Measurements from ENCODE around the gene ZBP1.

The ZBP1 gene

DNA sequence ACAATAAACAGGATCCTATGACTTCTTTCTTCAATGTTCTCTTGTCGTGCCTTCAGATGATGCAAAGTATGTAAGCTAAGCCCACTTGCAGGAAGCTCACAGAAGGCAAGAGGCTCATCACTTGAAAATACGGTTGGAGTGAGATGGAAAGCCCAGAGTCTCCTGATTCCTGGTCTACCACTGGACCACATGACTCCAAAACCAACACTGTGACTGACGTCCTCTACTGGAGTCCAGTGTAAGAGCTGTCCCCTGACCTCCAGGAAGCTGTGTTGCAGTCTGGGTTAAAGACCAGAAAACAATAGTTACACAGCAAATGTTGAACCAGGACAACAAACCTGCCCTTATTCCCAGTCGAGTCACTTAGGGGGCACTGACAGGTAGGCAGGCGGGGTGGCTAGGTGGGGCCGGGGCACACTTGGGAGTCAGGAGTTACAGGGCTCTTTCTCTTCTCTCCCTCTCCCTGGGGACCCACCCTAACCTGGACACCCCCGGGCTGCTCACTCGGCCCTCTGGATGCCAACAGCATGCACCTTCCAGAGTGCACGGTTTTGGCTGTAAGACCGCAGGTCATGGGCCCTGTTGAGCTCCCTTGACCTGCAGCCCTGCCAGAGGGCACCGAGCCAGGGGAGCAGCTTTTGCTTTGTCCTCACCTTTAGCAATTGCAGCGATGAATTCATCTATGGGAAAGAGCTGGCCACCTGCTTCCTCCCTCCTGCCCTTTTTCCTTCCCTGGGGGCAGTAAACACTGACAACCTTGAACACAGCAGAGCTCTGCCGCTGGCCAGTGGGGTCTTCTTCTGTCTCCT lies 51.9 kb downstream of the ZBP1 start:
- DNase-seq: no peak

DNA sequence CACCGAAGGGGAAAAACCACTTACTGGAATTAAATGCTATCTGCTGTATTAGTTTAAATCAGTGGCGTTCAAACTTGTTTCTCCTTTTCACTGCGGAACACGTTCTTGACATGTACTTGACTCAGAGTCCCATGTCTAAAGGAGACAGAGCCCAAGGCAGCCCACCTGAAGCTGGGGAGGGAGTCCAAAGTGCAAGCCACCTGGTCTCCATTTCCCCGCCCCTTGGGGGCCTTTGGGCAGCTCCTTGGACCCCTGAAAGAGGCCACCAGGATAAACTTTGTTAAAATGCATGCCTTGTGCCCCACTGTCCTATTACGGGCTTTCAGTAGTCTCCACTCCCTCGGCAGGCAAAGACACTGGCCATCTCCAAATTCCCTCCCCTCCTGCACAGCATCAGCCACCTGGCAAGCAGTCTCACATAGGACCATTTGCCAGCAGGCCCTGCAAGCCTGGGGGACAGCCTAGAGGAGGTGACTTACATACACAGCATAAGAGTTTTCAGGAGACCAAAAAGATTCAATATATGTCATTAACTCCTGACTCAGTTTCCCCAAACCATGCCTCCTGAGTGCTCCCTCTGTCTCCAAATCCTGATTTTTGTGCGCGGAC lies 52.7 kb downstream of the ZBP1 start:
- DNase-seq: no peak

DNA sequence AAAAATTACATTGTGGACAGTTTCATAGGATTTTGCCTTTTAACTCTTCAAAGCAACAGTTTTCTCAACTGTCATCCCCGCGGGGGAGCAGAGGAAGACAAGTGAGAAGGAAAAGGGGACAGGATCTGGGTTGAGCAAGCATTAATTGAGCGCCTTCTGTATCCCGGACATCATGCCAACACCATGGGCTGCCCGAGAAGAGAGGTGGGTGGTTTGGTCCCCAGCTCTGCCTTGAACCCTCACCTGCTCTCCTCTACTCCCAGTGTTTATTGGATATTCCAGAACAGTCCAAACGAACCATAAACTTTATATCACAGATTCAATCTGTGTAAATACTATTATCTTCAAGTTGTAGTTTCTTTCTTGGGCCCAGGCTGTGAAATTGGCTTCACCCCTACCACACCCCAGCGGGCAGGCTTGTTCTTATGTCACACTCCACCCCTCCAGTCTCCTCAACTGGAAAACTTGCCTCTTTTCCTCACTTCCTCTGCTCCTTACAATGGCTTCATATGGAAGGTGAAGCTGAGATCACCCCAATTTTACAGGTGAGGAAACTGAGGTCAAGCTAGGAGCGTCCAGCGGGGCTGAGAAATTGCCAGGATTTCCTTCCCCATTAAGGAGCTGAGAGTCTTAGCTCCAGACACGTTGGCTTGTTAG lies 53.3 kb downstream of the ZBP1 start:
- no peak for DNase-seq

DNA sequence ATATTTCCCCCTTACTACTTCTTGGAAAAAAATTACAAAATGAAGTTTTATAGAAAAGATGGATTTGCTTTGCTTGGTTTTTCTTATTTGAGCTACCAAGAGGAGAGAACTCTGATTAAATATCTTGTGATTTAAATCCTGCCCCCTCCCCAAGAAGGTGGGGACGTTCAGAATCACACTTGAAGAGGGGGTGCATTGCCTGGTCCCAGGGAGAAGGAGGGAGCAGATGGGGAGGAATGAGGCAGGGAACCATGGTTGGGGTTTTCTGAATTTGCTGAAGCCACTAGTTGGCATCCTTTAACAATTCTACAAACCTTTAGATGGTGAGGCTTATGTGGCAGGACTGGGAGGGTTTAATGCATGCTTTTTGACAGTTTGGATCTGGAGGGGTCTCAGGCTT lies 53.8 kb downstream of the ZBP1 start:
- no peak for DNase-seq

DNA sequence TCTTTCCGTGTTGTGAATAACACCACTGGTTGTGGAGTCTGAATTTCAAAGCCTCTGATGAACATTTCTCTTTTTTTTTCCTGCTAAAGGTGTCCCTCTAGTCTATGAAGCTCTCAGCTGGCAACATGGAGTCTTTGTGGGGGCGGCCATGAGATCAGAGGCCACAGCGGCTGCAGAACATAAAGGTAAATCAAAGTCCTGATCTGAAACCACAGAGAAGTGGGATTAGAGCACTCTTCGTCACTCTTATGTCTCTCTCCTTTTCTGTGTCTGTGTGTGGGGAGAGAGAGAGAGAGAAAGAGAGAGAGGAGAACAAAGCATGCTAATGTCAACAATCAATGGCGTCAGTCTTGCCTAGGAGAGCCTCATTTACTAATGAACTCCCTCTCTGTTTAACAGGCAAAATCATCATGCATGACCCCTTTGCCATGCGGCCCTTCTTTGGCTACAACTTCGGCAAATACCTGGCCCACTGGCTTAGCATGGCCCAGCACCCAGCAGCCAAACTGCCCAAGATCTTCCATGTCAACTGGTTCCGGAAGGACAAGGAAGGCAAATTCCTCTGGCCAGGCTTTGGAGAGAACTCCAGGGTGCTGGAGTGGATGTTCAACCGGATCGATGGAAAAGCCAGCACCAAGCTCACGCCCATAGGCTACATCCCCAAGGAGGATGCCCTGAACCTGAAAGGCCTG lies 55.1 kb downstream of the ZBP1 start:
- no peak for DNase-seq

DNA sequence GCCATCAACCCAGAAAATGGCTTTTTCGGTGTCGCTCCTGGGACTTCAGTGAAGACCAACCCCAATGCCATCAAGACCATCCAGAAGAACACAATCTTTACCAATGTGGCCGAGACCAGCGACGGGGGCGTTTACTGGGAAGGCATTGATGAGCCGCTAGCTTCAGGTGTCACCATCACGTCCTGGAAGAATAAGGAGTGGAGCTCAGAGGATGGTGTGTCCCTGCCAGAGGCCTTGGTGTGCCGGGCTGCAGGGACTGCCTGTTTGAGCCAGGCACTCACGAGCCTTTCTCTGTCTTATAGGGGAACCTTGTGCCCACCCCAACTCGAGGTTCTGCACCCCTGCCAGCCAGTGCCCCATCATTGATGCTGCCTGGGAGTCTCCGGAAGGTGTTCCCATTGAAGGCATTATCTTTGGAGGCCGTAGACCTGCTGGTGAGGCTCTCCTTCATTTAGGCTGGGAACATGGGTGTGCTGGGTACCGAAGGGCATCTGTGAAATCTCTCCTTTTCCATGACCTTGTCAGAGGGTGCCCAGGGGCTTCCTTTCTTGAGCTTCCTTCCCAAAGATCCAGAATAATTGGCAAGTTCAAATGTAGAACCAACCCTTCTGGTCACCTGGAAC lies 55.9 kb downstream of the ZBP1 start:
- no peak for DNase-seq

DNA sequence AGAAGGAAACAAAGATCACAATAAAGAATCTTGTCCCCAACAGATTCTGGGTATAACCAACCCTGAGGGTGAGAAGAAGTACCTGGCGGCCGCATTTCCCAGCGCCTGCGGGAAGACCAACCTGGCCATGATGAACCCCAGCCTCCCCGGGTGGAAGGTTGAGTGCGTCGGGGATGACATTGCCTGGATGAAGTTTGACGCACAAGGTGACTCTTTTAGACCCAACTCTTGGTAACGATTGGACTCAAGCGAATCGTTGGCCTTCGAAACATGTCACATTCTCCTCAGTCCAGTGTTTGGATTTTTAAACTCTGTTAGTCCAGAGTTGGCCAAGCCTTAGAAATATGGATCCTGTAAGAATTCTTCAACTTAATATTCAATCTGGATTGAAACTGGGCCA lies 56.7 kb downstream of the ZBP1 start:
- no peak for DNase-seq

DNA sequence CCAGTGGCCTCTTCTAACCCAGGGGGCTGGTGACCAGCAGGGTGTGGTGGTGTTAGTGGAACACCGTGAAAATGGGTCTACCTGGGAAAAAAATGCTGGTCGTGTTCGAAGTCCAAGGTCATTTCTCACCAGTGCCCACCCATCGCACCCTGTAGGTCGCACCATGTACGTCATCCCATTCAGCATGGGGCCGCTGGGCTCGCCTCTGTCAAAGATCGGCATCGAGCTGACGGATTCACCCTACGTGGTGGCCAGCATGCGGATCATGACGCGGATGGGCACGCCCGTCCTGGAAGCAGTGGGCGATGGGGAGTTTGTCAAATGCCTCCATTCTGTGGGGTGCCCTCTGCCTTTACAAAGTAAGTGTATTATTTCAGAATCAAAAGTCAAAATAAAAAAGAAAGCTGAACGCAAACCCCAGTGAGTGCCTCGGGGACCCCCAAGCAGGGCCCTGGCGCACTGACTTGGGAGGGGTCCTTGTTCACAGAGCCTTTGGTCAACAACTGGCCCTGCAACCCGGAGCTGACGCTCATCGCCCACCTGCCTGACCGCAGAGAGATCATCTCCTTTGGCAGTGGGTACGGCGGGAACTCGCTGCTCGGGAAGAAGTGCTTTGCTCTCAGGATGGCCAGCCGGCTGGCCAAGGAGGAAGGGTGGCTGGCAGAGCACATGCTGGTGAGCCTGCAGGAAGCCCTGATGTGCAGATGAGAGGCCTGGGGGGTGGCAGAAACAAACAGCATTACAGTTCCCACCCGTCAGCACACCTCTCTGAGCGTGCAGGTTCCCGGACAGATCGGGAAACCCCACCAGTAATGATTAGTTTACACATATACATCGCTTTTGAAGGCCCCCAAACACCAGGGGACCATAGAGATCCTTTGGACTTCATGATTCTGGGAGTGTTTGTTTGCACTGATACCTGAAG lies 57.4 kb downstream of the ZBP1 start:
- no peak for DNase-seq

DNA sequence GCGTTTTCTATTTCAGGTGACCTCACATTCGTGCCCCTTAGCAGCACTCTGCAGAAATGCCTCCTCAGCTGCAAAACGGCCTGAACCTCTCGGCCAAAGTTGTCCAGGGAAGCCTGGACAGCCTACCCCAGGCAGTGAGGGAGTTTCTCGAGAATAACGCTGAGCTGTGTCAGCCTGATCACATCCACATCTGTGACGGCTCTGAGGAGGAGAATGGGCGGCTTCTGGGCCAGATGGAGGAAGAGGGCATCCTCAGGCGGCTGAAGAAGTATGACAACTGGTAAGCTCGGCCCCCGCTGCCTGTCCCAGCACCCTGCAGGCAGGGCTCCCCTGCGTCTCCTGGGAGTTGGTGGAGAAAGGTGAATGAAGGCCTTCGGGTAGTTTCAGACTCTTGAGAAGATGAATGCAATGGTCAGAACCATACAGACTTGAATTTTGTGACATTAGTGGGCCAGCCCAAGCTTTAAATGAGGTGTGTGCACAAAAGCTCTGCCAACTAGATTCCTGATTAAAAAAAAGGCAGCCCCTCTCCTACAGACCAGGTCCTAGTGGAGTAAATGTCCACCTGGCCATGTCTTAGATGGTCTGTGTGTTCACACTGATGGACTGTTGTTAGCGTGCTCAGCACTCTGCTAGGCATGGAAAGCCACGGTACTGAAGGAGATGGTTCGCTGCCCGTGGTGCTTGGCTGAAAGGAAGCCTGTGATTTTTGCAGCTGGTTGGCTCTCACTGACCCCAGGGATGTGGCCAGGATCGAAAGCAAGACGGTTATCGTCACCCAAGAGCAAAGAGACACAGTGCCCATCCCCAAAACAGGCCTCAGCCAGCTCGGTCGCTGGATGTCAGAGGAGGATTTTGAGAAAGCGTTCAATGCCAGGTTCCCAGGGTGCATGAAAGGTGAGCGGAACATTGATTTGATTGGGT lies 58.6 kb downstream of the ZBP1 start:
- DNase-seq: no peak

DNA sequence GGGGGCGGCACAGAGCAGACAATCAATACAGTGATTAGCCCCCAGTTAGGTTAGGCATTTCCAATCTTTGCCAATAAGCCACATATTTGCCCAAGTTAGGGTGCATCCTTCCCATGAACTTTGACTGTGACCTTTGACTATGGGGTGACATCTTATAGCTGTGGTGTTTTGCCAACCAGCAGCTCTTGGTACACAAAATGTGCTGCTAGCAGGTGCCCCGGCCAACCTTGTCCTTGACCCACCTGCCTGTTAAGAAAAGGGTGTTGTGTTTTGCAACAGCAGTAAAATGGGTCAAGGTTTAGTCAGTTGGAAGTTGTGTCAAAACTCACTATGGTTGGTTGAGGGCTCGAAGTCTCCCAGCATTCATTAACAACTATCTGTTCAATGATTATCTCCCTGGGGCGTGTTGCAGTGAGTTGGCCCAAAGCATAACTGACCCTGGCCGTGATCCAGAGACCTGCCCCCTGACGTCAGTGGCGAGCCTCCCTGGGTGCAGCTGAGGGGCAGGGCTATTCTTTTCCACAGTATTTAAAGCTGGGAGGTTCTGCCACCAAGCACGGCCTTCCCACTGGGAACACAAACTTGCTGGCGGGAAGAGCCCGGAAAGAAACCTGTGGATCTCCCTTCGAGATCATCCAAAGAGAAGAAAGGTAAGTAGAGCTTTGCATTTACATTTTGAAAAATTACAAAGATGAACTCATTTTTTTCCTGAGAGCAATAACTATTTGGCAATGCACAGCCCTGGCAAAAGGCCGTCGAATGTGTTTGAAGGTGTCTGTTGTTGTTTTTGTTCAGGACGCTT lies 59.5 kb downstream of the ZBP1 start, which contains the start of gene PCK1:
Gene PCK1 (plus strand): TSS at position 557 of the 802 bp plus-strand sequence. CDS start 302 bp downstream, outside the sequence.
- no peak for DNase-seq

DNA sequence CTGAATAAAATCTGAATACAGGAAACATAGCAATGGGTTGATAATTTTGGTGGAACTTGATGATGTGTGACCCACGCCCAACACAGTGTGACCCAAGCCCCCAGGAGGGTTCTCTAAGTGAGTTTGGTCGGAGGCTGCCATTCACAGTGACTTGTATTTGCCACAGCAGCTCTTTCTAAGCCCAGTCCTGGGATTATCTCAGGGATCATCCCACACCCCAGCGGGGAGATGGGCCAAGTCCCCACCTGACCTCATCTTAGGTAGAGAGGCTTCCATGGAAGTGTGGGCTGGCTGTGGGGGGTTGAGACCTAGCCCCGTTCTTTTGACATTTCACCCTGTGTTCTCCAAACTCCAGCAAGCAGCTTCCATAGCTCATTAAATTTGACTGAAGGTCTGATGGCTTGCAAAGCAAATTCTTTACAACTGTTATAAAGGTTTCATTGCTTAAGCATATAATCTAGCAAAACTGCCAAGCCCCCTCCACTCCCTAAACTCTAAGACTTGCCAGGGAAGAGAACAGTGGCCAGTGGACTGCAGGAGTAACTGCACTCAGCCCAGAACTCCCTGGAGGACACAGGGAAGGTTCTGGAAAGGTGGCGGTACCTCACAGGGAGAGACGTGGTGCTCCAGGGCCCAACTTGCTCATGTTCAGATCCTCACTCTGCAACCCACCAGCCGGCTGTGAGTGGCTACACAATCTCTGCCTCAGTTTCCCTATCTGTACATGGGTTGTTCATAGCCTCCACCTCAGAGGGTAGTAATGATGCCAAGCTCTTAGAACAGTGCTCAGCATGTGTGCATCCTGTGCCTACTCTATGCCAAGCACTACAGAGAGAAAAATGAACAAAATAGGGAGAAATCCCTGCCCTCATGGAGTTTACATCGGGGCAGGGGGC lies 60.3 kb downstream of the ZBP1 start:
- DNase-seq: no peak

DNA sequence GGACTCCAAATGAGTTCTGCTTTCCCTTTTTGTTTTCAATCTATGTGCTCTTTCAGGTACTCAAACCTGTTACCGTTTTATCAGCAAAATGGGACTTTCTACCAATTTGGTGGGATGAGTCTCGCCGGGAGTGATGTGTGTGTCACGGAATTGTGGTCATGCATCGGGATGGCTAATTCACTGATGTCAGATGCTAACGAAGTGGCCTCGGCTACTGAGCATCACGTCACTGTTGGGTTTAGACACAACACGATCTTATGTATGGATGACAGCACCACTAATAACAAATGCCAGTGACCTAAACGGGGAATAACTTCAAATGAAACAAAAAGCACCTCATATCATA lies 61.0 kb downstream of the ZBP1 start:
- DNase-seq: no peak

DNA sequence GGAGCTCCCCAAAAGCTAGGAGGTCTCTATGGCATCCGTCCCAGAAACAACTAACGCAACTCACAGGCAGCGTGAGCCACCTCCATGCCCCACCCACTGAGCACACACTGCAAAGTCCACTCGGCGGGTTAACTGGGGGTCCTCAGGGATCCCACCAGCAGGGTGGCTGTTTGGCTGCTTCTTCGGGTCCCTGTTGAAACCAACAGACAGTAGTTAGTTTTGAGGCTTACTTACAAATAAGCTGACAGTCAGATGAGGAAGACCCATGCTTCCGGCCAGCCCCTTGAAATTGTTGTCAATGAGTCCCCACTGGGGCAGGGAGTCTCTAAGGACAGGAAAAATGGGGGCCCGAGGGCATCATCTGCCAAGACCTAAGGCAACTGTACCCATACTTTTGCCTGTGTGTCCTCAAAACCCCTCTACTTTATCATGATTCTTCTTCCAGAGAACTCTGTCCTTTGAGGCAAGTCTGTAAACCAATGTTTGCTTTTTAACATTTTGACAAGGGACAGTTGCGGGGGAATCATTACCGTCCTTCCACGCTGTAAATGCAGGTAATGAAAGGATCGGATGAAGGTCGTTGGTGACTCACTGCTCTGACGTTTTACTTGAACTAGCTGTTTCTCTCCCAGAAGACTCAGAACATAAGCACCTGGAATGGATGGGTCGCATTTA lies 61.5 kb downstream of the ZBP1 start:
- no peak for DNase-seq

DNA sequence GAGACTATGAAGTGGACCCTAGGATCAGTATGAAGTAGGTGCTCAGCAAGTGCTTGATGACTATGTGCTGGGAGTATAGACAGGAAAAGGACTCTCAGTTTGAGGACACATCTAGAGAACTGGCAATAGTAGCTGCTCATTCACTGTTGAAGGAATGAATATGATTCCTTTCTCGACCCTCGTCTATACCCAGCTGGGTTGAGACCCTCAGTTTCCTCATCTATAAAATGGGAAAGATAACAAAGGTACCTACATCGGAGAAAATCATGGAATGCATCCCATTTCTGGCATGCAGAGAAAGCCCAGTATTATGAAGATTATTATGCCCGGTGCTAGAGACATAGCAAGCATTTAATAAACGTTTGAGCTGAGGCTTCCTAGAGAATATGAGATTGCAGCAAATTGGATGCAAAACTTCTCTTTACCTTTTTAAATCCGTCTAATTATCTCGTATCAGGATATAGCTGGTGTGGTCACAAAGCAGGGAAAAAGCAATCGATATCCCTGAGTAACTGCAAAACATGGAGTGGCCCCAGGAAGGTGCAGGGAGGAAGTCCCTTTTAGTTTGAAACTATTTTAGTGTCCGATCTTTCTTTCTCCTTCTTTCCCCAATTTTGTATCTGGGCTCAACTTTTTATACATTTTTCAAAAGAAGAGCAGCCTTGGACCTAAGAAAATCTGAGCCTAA lies 62.2 kb downstream of the ZBP1 start:
- no peak for DNase-seq

DNA sequence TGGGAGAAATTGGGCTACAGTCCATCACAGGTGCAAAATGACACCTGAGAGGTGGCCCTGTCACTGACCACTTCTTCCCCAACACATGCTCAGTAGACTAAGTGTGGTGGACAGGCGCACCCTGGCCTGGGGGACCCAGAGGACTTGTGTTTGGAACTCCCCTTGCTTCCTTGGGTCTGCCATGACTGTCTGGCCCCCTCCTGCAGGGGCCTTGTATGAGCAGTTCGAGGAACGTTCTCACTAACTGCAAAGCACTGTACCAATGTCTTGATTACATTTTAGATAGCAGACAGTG lies 63.3 kb downstream of the ZBP1 start:
- DNase-seq: no peak

DNA sequence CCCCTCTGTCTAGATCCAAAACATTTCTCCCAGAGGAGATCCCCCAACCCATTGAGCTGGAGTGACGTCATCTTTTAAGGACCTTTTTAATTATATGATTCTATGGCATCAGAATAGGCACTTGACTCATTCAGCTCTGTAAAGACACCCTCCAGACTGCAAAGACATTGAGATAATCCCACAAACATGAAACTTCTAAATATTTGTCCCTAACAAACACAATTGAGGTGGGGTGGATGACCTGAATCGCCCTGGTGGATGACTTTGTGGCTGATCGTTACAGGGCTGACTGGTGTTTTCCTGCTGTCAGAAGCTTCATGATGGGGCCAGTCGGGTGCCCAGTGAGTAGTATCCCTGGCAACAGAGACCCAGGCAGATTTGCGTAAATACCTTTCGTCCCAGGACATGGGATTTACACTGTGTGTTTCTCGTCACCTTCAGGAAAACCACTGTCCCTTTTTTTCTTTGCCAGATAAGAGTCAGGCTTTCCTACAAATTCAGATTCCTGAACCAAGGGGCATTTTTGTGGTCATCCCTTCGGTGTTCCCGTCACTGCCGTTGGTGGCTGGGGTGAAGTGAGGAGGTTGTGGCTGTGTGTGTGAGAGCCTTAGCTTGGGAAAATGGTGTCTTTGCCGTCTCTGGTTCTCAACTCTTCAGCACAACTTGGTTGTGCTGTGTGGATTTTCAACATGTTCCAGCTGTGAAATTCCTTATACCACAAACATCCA lies 64.6 kb downstream of the ZBP1 start:
- no peak for DNase-seq
